ENCODE measurements around the gene RASL11A.
"Not testable (repeated sequence)": the region's sequence is repeated elsewhere in the genome, so short reads cannot be mapped to it uniquely, and the experiment has no call there.

RASL11A gene, protein sequence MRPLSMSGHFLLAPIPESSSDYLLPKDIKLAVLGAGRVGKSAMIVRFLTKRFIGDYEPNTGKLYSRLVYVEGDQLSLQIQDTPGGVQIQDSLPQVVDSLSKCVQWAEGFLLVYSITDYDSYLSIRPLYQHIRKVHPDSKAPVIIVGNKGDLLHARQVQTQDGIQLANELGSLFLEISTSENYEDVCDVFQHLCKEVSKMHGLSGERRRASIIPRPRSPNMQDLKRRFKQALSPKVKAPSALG

DNA sequence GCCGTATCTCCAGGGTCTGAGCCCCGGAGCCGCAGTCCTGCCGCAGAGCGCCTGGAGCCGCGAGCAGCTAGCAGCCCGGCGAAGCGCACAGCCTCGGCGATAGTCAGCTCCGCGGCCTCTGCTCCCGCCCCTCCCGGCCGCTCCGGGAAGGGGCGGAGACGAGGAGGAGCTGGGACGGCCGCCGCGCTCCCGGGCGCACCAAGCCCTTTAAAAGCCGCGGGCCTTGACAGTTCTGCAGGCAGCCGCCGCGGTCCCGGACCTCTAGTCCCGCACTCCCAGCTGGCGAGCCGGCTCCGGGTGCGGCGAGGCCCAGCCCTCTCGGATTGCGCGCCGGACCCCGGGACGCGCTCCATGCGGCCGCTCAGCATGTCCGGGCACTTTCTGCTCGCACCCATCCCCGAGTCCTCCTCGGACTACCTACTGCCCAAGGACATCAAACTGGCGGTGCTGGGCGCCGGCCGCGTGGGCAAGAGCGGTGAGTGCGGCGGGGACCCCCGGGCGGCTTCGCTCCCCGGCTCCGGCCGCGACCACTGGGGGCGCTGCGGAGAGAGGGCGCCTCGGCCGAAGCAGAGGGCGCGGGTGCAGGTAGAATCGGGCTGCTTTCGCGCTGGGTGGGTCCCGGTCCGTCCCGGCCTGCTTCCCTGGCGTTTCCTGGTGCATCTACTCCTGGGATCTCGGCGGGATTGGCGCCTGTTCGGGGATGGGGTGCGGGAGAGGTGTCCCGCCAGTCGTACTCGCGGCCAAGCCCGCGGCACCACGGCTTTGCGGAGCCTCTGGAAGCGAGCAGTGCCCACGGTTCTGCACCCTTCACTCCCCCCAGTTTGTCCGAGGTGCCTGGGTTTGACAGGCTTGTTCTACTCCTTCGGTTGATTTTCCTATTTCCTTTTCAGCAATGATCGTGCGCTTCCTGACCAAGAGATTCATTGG lies at the start of gene RASL11A:
RASL11A (plus strand) TSS at position 237 of the 927 bp plus-strand sequence; CDS start at position 352, 115 bp downstream.
- FAIRE-seq, result no peak

GRCh38 chr13:27222100-27222499 lies 48.5 kb upstream of the RASL11A start:
- FAIRE-seq, result not testable (repeated sequence)

DNA sequence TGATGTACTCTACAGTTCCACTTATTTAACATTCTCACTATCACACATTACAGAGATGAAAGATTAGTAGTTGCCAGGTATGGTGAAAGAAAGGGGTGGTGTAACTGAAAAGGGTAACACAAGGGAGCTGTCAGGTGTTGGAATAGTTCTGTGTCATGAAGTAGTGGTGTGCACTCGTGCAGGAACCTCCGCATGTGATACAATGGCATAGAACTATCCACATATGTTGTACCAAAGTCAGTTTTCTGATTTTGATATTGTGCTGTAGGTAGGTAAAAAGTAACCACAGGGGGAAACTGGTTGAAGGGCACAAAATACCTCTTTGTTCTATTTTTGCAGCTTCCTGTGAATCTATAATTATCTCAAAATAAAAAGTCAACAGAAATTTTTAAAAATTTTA lies 43.6 kb upstream of the RASL11A start:
- FAIRE-seq, result no peak

DNA sequence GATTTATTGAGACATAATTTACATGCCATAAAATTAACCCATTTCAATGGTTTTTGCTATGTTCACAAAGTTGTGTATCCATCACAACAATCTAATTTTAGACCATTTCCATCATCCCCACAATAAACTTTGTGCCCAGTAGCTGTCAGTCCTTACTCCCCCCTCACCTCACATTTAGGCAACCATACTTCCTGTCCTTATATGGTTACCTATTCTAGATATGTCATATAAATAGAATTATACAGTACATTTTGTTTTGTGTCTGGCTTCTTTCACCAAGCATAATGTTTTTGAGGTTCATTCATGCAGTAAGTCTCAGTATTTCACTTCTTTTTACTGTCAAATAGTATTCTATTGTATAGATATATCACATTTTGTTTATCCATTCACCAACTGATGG lies 42.5 kb upstream of the RASL11A start:
- FAIRE-seq, result no peak

- no peak for FAIRE-seq
Measured at GRCh38 chr13:27229642-27230041, 41.0 kb upstream of the RASL11A start.

GRCh38 chr13:27233964-27234363 lies 36.7 kb upstream of the RASL11A start:
- no peak for FAIRE-seq

- FAIRE-seq, result no peak
Measured at GRCh38 chr13:27236478-27236877, 34.2 kb upstream of the RASL11A start.

DNA sequence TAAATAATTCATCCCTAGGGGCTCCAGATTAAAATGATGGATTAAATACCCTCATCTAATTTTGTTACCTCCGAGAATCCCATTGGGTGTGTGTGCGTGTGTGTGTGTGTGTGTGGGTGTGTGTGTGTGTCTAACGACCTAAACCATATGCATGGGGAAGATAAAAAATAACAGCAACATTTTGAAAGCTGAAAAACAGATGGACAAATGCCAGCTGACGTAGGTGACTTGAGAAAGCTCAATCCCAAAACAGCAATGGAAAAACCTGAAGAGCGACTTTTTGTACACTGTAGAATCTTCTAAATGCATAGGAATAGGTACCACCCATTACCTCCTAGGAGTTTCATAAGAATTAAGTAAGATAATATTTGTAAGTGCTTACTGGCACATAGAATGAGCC lies 27.9 kb upstream of the RASL11A start:
- no peak for FAIRE-seq

GRCh38 chr13:27245610-27246009 lies 25.0 kb upstream of the RASL11A start:
- no peak for FAIRE-seq

- no peak for FAIRE-seq
Measured at GRCh38 chr13:27250833-27251165, 19.8 kb upstream of the RASL11A start.

DNA sequence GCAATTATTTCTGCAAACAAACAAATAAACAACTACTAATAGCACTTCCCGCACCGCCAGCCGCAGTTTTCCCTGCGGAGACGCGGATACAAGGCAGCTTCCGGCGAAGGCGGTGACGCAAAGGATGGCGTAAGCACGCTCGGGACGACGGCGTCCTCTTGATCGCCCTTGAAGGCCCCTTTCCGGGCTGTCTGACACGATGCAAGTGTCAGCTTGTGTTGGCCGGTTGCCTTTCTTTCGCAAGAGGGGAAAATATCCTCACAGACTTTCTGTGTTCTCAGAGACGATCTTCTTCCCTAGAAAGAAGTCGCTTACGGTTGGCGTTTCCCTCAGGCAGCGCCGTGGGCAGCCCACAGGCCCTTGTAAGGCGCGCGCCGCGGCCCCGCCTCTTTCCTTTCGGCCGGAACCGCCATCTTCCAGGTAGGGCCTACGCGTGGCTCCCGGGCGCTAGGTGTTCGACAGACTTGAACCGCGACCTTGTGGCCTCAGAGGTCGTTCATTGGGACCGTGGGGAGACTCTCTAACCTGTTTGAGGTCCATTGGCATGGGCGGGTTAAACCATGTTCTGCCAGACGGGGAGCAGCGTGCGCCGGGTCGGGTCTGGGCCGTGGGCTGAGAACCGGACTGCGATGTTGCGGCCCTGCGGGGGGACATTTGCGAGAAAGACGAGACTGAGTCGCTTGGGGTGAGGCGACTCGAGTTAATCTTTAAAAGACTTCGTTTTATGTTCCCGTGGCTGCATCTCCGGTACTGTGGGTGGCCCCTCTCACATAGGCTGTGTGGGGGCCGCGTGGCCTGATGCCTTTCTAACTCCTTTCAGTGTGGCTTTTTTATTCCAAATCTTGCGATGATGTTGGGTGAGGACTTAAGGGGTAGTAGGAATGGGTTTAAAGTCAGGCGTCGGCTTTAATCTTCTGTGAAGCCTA lies 19.2 kb upstream of the RASL11A start, which contains the start of gene RPL21:
RPL21 (plus strand) TSS at position 393 of the 926 bp plus-strand sequence. CDS start 2,219 bp downstream, outside the sequence.
- FAIRE-seq, result peak; percentile 96

DNA sequence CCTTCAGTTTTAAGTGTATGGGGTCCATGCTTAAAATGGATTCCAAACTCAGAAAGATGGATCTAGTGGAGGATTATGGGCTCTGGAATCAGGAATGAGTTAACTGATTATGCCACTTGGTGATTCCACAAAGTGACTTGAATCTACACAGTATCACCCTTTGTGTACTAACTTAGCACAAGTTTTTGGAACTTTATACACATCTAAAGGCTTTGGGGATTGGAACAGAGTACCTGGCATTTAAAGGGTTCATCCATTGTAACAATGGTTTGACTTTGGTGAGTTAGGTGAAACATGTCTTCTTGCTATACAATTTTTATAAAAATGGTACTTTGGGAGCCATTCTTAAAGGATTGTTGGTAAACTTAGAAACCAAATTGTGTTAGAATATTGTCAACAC lies 18.2 kb upstream of the RASL11A start:
- FAIRE-seq, result no peak

- no peak for FAIRE-seq
Measured at GRCh38 chr13:27257233-27257568, 13.4 kb upstream of the RASL11A start.

DNA sequence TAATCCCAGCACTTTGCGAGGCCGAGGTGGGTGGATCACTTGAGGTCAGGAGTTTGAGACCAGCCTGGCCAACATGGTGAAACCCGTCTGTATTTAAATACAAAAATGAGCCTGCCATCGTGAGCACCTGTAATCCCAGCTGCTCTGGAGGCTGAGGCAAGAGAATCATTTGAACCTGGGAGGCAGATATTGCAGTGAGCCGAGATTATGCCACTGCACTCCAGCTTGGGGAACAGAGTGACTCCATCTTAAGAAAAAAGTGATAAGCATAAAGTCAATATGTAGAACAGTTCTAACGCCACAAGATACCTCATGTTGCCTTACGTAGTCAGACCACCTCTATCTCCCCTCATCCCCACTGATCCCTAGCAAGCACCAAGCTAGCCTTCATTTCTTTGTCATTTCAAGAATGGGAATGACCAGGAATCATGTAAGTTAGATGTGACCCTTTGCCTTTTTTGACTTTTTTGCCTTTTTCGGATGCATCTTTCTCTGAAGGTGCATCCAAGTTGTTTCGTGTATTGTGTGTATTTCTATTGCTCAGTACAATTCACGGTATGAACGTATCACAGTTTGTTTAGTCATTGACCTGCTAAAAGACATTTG lies 12.9 kb upstream of the RASL11A start:
- FAIRE-seq, result no peak

DNA sequence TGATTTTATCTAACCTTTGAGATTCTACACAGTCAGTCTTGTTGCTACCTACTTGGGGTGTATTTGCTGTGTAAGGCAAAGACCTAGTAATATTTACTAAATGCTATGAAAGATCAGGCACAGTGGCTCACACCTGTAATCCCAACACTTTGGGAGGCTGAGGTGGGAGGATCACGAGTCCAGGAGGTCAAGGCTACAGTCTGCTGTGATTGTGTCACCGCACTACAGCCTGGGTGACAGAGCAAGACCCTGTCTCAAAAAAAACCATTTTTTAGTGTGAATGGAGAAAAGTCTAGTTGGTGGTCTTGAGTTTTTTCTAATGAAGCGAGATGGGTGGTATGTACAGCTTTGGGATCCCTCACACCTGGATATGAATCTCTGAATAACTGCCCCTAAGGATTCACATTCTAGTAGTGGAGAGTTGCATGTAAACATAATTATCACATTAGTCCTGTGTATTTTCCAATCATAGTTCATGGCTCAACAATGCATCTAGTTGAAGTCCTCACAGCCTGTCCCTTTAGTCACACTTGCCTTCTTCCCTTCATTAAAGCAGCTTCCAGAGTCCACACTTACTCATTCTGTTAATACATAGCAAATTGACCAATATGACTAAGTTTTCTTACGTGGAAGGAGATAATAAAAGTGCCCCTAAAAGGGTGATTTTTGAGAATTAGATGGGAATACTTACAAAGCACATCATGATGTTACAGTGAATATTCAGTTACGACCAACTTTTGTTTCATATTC lies 11.8 kb upstream of the RASL11A start:
- no peak for FAIRE-seq

GRCh38 chr13:27259831-27260230 lies 10.8 kb upstream of the RASL11A start:
- FAIRE-seq, result peak; percentile 9

DNA sequence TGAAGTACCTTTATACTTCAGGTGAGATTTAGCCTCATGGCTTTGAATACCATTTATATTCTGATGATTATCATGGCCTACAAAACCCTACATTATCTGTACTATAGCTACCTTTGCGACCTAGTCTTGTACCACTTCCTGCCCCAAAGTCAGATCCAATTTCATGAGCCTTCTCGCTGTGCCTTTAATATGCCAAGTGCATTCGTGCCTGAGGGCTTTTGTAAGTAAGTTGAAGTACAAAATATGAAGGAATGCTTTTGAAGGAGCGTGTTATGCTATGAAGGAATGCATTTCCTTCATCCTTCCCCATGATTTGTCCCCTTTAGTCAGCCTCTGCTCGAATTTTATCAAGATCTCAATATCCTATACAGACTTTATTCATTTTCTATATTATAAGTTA lies 9.2 kb upstream of the RASL11A start:
- no peak for FAIRE-seq

DNA sequence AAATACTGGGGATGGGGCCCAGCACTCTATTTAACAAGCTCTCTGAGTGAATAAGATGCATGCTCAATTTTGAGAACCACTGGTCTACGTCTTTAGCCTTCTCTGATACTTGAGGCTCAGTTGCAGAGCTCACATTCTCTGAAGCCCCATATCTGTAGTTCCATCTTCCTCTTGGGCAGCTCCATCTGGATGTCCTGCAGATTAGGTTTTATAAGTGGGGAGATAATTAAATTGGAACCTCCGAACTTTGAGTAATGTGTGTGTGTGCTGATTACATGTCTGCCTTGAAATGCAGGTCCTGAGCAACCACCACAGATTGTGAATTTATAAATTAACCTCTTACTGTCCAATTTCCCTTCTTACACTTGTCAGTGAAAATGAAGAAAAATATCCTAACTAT lies 7.2 kb upstream of the RASL11A start:
- no peak for FAIRE-seq

GRCh38 chr13:27264181-27264580 lies 6.4 kb upstream of the RASL11A start:
- peak; percentile 97 for FAIRE-seq

DNA sequence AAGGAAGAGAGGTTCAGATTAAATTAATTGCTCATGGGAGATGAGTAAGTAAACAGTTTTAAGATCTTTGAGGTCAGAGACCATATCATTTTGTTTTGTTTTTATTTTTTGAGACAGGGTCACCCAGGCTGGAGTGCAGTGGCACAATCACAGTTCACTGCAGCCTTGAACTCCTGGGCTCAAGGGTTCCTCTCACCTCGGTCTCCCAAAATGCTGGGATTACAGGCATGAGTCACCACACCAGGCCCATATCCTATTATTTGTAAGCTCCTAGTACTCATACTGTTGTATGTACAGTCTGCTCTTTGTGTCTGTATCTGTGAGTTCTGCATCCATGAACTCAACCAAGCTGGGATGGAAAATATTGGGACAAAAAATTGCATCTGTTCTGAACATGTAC lies 6.0 kb upstream of the RASL11A start:
- no peak for FAIRE-seq

DNA sequence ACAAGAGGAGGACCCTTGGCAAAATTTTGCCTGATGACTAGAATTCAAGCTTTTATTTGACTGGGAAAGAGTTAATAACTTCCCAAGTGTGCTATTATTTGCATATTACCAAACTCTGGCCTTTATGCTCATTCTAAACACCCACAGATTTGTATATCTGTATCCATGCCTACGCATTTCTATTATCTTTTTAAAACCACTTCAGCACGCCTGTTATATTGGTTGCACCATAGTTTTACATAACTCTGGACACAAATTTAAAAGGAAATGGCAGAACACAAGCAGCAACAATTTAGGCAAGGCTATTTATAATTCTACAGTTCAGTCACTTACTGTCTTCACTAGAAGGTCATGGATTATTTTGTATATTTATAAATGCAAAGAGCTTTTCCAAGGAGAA lies 3.7 kb upstream of the RASL11A start:
- no peak for FAIRE-seq

DNA sequence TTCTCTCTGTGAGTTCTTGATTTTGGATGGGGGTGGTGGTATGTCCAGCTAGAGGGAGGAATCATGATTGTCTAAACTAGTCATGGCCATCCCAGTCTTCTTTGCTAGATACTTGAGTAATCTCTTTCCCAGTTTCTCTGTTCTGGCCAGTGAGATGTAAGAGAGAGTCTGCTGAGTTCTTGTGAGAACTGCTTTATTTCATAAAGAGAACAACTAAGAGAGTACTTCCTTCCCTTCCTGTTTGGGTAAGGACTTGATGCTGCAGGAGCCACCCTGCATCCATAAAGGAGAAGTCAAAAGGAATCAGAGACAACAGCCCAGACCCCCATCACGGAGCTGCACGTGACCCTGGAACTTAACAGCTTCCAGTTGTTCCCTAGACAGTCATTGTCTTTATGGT lies 3.0 kb upstream of the RASL11A start:
- no peak for FAIRE-seq

All from islet of Langerhans (tissue), 1 donor.